Panc1 (cell line): ENCODE data around the gene KMO. TPM values are rescaled to one million over a fixed set of nuclear protein-coding genes. Genes with fewer than 3 reads are reported as not detected.

Experiments used
- ATAC-seq: fragments of 200-7000 bp; cut with Tn5 transposase; 2 replicates; pipeline ENCODE4 v1.9.1; 2020; ENCODE audit warnings: mild to moderate bottlenecking, moderate library complexity
- BruUV-seq: library from RNA; stranded (reverse); fragments of 400-500 nt; replicated peaks from 2 replicates; lab custom pipeline; 2021; lab: Mats Ljungman, UMichigan
- CTCF ChIA-PET: fragments of 300-600 bp; sonication (Branson Sonifier 250); formaldehyde crosslinking; loops from one replicate; lab custom pipeline; 2022; ENCODE audit warnings: antibody characterized with exemption; lab: Charles Lee
- POLR2A ChIA-PET: fragments of 300-600 bp; sonication (Branson Sonifier 250); formaldehyde crosslinking; loops from one replicate; lab custom pipeline; 2022; ENCODE audit warnings: antibody characterized with exemption; lab: Charles Lee
- DNase-seq: peaks from one replicate; pipeline ENCODE4 v3.0.0-alpha.2; 2010; ENCODE audit warnings: low read depth, low spot score
- H3K27ac ChIP-seq: 2 replicates; pipeline ENCODE4 v1.5.1; 2011; ENCODE audit warnings: mild to moderate bottlenecking, low read length, inconsistent platforms
- H3K27me3 ChIP-seq: fragments of 200-500 bp; sonication (Bioruptor generic); 2 replicates; pipeline ENCODE4 v1.6.0; 2014; ENCODE audit warnings: low read length, inconsistent platforms; ENCODE audit not compliant: control insufficient read depth, insufficient read depth
- H3K36me3 ChIP-seq: fragments of 200-500 bp; sonication (Bioruptor generic); 2 replicates; pipeline ENCODE4 v1.5.1; 2014; ENCODE audit warnings: inconsistent platforms, mild to moderate bottlenecking, low read length, moderate library complexity; ENCODE audit not compliant: control insufficient read depth, insufficient read depth
- H3K4me1 ChIP-seq: 2 replicates; pipeline ENCODE4 v1.5.1; 2011; ENCODE audit warnings: inconsistent platforms, mild to moderate bottlenecking, low read length, moderate library complexity; ENCODE audit not compliant: control insufficient read depth, insufficient read depth
- H3K4me3 ChIP-seq, 2 experiments: 2 replicates each; pipeline ENCODE4 v1.5.1; 2011 to 2012; ENCODE audit warnings: low read depth in 2 of 2, low read length in 2 of 2, mild to moderate bottlenecking in 2 of 2, inconsistent platforms in 1 of 2, moderate library complexity in 1 of 2
- H3K9me3 ChIP-seq: fragments of 200-500 bp; sonication (Bioruptor generic); 2 replicates; pipeline ENCODE4 v1.5.1; 2014; ENCODE audit warnings: low read depth, mild to moderate bottlenecking, inconsistent platforms, low read length, moderate library complexity; ENCODE audit not compliant: control insufficient read depth, insufficient read depth
- POLR2AphosphoS5 ChIP-seq: IDR thresholded peaks from 2 replicates; pipeline ENCODE4 v1.6.1; 2012; ENCODE audit warnings: mild to moderate bottlenecking, low read depth, low read length, moderate library complexity
- SIN3A ChIP-seq: IDR thresholded peaks from 2 replicates; pipeline ENCODE4 v1.6.1; 2012; ENCODE audit warnings: low read depth, mild to moderate bottlenecking, low read length, moderate library complexity, borderline replicate concordance; ENCODE audit not compliant: insufficient read depth
- TCF7L2 ChIP-seq: IDR thresholded peaks from 2 replicates; pipeline ENCODE4 v1.6.1; 2011; ENCODE audit warnings: mild to moderate bottlenecking, low read depth, low read length, inconsistent platforms
- in situ Hi-C: cut with HindIII; loops from 2 replicates; pipeline ENCODE4 v1.10.0; 2016; ENCODE audit warnings: low sequenced_read_pairs, low pct_unique_long_range_greater_than_20kb
- intact Hi-C: fragments of 100-400 bp; cut with micrococcal nuclease; formaldehyde crosslinking; loops from one replicate; pipeline ENCODE4 v1.10.0; 2022; ENCODE audit not compliant: unreplicated experiment
- total RNA-seq: library from RNA; stranded (reverse); gene quantifications from one replicate; pipeline ENCODE4 v1.2.1, GENCODE V29; 2021; ENCODE audit not compliant: unreplicated experiment
- TF ChIP-seq, protein P1 (sequence below), 2 experiments: IDR thresholded peaks; 2 replicates each; pipeline ENCODE4 v1.6.1; 2011 to 2012; ENCODE audit warnings: low read depth in 2 of 2, control low read depth in 1 of 2, low read length in 1 of 2, mild to moderate bottlenecking in 1 of 2, moderate library complexity in 1 of 2; ENCODE audit not compliant: insufficient read depth in 1 of 2
- TF ChIP-seq, protein P2 (sequence below): fragments of 450-650 bp; IDR thresholded peaks from 2 replicates; pipeline ENCODE4 v1.5.1; 2017; ENCODE audit warnings: mild to moderate bottlenecking

The KMO gene
- total RNA-seq, 1 experiment from 2014 or later, result 1.8 TPM

DNA sequence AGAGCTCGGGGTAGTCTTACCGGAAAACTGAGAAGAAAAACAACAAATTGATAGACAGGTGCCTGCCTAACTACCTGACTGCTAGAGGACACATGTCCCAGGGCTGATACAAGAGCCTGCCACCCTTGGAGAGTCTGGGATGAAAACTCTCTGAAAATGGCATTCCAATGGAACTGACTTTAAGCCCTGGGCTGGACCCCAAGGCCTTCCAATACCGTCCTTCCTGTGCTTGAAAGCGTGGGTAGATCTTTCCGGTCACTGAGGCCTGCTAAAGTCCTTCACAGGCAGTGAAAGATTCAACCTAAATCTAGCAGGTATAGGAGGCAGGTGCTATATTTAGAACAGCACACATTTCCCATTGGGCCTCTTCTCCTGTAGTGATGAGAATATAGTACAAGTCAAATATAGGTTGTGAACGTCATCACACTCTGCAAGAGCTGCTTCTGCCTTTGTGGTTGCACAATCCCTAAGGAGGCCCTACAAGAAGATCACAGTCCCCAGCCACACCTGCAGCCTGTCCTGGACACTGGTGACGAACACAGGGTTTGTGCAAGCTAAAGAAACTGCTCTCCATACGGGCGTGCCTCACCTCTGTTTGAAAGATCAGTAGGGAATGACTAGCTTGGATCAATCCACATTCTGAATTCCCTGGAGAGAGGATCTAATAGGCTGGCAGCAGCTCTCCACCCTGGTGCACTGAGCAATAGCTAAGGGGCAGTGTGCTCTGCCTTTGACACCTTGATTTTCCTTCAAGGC, 108.9 kb downstream of the KMO start:
- ATAC-seq, result no peak
- intact Hi-C loops (no loop called here), in situ Hi-C loops (no loop called here)
- peaks cover 4% of the 10 kb centered on the region; the same call in 1 of the 2 replicates for H3K9me3 ChIP-seq
- H3K4me1 ChIP-seq, result peaks cover 10% of the 10 kb centered on the region; the same call in 1 of the 2 replicates
- H3K4me3 ChIP-seq, result peak overlapping the region; percentile 55 to 88
- POLR2A ChIA-PET, result interaction anchor here (0.6 kb wide), 1 partner anchor 16 kb away, joined by 7 read pairs; no protein-coding TSS in a partner anchor
- H3K27ac ChIP-seq, result peak overlapping the region; percentile 80
- no peaks in the 10 kb centered on the region for H3K27me3 ChIP-seq
- CTCF ChIA-PET, result no interaction called here
- BruUV-seq, result no TSS peak
- H3K36me3 ChIP-seq, result peaks cover 2% of the 10 kb centered on the region
- TF ChIP-seq POLR2AphosphoS5, result no peak
- no peak for DNase-seq

DNA sequence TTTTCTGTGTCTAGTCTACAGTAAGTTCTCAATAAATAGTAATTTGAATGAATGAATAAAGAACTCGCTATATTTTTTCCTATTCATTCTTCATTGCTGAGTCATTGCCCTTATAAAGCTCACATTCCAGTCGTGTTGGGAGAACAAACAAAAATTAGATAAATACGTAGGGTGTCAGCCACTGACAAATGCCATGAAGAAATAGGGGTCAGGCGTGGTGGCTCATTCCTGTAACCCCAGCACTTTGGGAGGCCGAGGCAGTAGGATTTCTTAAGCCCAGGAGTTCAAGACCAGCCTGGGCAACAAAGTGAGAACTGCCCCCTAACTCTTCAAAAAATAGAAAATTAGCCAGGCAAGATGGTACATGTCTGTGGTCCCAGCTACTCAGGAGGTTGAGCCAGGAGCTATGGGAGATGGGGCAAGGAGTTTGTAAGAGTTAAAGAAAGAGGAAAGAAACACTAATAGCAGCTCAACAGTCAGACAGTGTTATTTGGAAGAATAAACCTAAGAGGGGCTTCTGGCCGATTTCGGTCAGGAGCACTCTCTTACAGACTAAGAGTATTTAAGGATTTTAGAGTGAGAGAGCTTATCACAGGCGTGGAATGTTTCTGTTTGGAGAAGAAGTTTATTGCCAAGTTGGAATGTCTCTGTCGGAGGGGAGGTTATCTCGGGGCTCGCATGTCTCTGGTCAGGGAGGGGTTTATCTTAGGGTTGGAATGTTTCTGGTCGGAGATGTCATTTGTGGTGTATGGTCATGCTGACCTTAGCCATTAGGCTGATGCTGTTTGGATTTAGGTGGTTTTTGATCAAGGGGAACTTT, 109.8 kb downstream of the KMO start:
- BruUV-seq, result no TSS peak

More for the DNA sequence above, 109.8 kb downstream of the KMO start:
- DNase-seq (no peak), ATAC-seq (no peak)
- Histone ChIP-seq H3K36me3 (no peaks in the 10 kb centered on the region; the same call in 1 of the 2 replicates), H3K9me3 (peaks cover 4% of the 10 kb centered on the region; the same call in 1 of the 2 replicates), H3K4me3 (no peak overlapping the region), H3K27me3 (no peaks in the 10 kb centered on the region), H3K27ac (no peak overlapping the region), H3K4me1 (peaks cover 10% of the 10 kb centered on the region; the same call in 1 of the 2 replicates)
- in situ Hi-C loops (no loop called here), intact Hi-C loops (no loop called here)
- TF ChIP-seq SIN3A (no peak), TCF7L2 (no peak), POLR2AphosphoS5 (no peak)
- TF ChIP-seq, protein P1, sequence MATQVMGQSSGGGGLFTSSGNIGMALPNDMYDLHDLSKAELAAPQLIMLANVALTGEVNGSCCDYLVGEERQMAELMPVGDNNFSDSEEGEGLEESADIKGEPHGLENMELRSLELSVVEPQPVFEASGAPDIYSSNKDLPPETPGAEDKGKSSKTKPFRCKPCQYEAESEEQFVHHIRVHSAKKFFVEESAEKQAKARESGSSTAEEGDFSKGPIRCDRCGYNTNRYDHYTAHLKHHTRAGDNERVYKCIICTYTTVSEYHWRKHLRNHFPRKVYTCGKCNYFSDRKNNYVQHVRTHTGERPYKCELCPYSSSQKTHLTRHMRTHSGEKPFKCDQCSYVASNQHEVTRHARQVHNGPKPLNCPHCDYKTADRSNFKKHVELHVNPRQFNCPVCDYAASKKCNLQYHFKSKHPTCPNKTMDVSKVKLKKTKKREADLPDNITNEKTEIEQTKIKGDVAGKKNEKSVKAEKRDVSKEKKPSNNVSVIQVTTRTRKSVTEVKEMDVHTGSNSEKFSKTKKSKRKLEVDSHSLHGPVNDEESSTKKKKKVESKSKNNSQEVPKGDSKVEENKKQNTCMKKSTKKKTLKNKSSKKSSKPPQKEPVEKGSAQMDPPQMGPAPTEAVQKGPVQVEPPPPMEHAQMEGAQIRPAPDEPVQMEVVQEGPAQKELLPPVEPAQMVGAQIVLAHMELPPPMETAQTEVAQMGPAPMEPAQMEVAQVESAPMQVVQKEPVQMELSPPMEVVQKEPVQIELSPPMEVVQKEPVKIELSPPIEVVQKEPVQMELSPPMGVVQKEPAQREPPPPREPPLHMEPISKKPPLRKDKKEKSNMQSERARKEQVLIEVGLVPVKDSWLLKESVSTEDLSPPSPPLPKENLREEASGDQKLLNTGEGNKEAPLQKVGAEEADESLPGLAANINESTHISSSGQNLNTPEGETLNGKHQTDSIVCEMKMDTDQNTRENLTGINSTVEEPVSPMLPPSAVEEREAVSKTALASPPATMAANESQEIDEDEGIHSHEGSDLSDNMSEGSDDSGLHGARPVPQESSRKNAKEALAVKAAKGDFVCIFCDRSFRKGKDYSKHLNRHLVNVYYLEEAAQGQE (IDR thresholded peaks at IDR 0.05; ENCODE audit: insufficient read depth in 1 of 2, low read depth in 2 of 2, low read length in 1 of 2), result no peak
- TF ChIP-seq, protein P2, sequence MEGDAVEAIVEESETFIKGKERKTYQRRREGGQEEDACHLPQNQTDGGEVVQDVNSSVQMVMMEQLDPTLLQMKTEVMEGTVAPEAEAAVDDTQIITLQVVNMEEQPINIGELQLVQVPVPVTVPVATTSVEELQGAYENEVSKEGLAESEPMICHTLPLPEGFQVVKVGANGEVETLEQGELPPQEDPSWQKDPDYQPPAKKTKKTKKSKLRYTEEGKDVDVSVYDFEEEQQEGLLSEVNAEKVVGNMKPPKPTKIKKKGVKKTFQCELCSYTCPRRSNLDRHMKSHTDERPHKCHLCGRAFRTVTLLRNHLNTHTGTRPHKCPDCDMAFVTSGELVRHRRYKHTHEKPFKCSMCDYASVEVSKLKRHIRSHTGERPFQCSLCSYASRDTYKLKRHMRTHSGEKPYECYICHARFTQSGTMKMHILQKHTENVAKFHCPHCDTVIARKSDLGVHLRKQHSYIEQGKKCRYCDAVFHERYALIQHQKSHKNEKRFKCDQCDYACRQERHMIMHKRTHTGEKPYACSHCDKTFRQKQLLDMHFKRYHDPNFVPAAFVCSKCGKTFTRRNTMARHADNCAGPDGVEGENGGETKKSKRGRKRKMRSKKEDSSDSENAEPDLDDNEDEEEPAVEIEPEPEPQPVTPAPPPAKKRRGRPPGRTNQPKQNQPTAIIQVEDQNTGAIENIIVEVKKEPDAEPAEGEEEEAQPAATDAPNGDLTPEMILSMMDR, result no peak
- POLR2A ChIA-PET, result no interaction called here
- CTCF ChIA-PET, result interaction anchor here (0.6 kb wide), 1 partner anchor 175 kb away, joined by 10 read pairs; no protein-coding TSS in a partner anchor
